Measurements from ENCODE around the gene DTD2. TPM values are rescaled to one million over a fixed set of nuclear protein-coding genes. Genes with fewer than 3 reads are reported as not detected.

DTD2 gene
- total and polyA plus RNA-seq, 9 of the 15 experiments (the other 6 are each of a cell fraction or from before 2014, with no cell fraction given): 3.8 to 24.1 (median 15.2) TPM

- no peak for TF ChIP-seq ZNF511 (CRISPR knock-in tag; IDR thresholded peaks at IDR 0.05)
Observed at GRCh38 chr14:31445703-31446102, 11.6 kb downstream of the DTD2 start (continued).

DNA sequence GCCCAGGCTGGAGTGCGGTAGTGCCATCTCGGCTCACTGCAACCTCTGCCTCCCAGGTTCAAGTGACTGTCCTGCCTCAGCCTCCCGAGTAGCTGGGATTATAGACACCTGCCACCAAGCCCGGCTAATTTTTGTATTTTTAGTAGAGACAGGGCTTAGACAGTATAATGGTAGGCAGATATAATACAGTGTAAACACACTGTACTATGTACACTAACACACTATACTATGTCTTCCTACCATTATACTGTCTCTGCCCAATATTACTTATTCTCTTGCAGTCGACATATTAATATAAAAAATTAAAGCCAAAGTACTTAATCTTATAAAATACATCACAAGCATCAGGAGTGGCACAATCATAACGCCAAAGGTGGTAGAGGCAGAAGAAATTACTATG lies 15.0 kb downstream of the DTD2 start:
- Histone ChIP-seq H3K36me3 (ENCODE audit: control insufficient read depth, insufficient read depth, low read length) (peaks cover 3% of the 10 kb centered on the region; the same call in 1 of the 3 replicates), H3K27me3 (ENCODE audit: control insufficient read depth in 2 of 2, insufficient read depth in 2 of 2, low read length in 2 of 2) (no peaks in the 10 kb centered on the region), H4K20me1 (replicated peaks; ENCODE audit: control insufficient read depth, insufficient read depth, low read length) (no peaks in the 10 kb centered on the region), H3K79me2 (ENCODE audit: control insufficient read depth, insufficient read depth, low read length) (no peaks in the 10 kb centered on the region), H2AFZ (ENCODE audit: low read depth, low read length) (no peak overlapping the region), H3K4me3 (no peak overlapping the region), H3K9me1 (ENCODE audit: control insufficient read depth, insufficient read depth, low read length) (no peaks in the 10 kb centered on the region), H3K4me2 (ENCODE audit: insufficient read depth, low read length) (no peak overlapping the region), H3K9ac (ENCODE audit: insufficient read depth in 1 of 2, low read depth in 2 of 2, low read length in 2 of 2) (no peak overlapping the region), H3K4me1 (replicated peaks in 1 of 2; ENCODE audit: control insufficient read depth in 2 of 2, insufficient read depth in 2 of 2, low read length in 2 of 2) (no peaks in the 10 kb centered on the region), H3K9me3 (replicated peaks; ENCODE audit: control insufficient read depth, insufficient read depth, low read depth, low read length) (no peaks in the 10 kb centered on the region), H3K27ac (ENCODE audit: extremely low read depth, low read depth, low read length) (no peak overlapping the region)
- WGBS (ENCODE audit: insufficient coverage, low coverage, missing lambda C conversion rate): 69% methylated on average over 6 of the region's 6 CpGs
- ATAC-seq (no peak), FAIRE-seq (no peak), DNase-seq (ENCODE audit: extremely low read depth in 1 of 4, low spot score in 3 of 4) (no peak)
- no TSS peak for BruUV-seq (replicated peaks)
- in situ Hi-C loops (cut with MboI) (no loop called here), intact Hi-C loops (cut with micrococcal nuclease) (no loop called here)
- ChIA-PET POLR2A (interaction anchor here (1.1 kb wide), 1 partner anchor 15 kb away, joined by 4 read pairs; the partner anchor contains the start of gene DTD2), CTCF (ENCODE audit: low intra/inter-chr PET ratio) (no interaction called here)
- no peak for TF ChIP-seq SRSF9 (IDR thresholded peaks at IDR 0.05; ENCODE audit: borderline replicate concordance, low read depth, low read length)
- TF ChIP-seq MCM3 (IDR thresholded peaks at IDR 0.05): no peak
- TF ChIP-seq ZNF707 (CRISPR knock-in tag; conservative IDR thresholded peaks at IDR 0.05): no peak
- no peak for TF ChIP-seq FIP1L1 (IDR thresholded peaks at IDR 0.05; ENCODE audit: low read depth, low read length, poor library complexity, severe bottlenecking)
- no peak for TF ChIP-seq RBBP5 (IDR thresholded peaks at IDR 0.05; ENCODE audit: borderline replicate concordance, insufficient read depth, low read length, poor library complexity, severe bottlenecking)
- TF ChIP-seq, protein P1, sequence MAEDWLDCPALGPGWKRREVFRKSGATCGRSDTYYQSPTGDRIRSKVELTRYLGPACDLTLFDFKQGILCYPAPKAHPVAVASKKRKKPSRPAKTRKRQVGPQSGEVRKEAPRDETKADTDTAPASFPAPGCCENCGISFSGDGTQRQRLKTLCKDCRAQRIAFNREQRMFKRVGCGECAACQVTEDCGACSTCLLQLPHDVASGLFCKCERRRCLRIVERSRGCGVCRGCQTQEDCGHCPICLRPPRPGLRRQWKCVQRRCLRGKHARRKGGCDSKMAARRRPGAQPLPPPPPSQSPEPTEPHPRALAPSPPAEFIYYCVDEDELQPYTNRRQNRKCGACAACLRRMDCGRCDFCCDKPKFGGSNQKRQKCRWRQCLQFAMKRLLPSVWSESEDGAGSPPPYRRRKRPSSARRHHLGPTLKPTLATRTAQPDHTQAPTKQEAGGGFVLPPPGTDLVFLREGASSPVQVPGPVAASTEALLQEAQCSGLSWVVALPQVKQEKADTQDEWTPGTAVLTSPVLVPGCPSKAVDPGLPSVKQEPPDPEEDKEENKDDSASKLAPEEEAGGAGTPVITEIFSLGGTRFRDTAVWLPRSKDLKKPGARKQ (CRISPR knock-in tag; IDR thresholded peaks at IDR 0.05): no peak
- TF ChIP-seq, protein P2, sequence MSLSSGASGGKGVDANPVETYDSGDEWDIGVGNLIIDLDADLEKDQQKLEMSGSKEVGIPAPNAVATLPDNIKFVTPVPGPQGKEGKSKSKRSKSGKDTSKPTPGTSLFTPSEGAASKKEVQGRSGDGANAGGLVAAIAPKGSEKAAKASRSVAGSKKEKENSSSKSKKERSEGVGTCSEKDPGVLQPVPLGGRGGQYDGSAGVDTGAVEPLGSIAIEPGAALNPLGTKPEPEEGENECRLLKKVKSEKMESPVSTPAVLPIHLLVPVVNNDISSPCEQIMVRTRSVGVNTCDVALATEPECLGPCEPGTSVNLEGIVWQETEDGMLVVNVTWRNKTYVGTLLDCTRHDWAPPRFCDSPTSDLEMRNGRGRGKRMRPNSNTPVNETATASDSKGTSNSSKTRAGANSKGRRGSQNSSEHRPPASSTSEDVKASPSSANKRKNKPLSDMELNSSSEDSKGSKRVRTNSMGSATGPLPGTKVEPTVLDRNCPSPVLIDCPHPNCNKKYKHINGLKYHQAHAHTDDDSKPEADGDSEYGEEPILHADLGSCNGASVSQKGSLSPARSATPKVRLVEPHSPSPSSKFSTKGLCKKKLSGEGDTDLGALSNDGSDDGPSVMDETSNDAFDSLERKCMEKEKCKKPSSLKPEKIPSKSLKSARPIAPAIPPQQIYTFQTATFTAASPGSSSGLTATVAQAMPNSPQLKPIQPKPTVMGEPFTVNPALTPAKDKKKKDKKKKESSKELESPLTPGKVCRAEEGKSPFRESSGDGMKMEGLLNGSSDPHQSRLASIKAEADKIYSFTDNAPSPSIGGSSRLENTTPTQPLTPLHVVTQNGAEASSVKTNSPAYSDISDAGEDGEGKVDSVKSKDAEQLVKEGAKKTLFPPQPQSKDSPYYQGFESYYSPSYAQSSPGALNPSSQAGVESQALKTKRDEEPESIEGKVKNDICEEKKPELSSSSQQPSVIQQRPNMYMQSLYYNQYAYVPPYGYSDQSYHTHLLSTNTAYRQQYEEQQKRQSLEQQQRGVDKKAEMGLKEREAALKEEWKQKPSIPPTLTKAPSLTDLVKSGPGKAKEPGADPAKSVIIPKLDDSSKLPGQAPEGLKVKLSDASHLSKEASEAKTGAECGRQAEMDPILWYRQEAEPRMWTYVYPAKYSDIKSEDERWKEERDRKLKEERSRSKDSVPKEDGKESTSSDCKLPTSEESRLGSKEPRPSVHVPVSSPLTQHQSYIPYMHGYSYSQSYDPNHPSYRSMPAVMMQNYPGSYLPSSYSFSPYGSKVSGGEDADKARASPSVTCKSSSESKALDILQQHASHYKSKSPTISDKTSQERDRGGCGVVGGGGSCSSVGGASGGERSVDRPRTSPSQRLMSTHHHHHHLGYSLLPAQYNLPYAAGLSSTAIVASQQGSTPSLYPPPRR (CRISPR knock-in tag; IDR thresholded peaks at IDR 0.05; ENCODE audit: borderline replicate concordance): no peak
- no peak for TF ChIP-seq HNRNPK (IDR thresholded peaks at IDR 0.05; ENCODE audit: low read depth, low read length, poor library complexity, severe bottlenecking)
- TF ChIP-seq FOXJ2 (tag; IDR thresholded peaks at IDR 0.05): no peak
- no peak for TF ChIP-seq TGIF2 (CRISPR knock-in tag; IDR thresholded peaks at IDR 0.05)
- TF ChIP-seq, protein P3, sequence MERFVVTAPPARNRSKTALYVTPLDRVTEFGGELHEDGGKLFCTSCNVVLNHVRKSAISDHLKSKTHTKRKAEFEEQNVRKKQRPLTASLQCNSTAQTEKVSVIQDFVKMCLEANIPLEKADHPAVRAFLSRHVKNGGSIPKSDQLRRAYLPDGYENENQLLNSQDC (CRISPR knock-in tag; IDR thresholded peaks at IDR 0.05): no peak
- no peak for TF ChIP-seq ZNF311 (CRISPR knock-in tag; IDR thresholded peaks at IDR 0.05)
- no peak for TF ChIP-seq POU5F1 (IDR thresholded peaks at IDR 0.05; ENCODE audit: borderline replicate concordance, low read depth, low read length, partially characterized antibody)
